Measurements from ENCODE around the gene BCL2L11. TPM values are rescaled to one million over a fixed set of nuclear protein-coding genes. Genes with fewer than 3 reads are reported as not detected.

Gene BCL2L11
- total and polyA plus RNA-seq, 2 donors (not counting 3 experiments of a cell fraction or from before 2014, with no cell fraction given) = 12.9 to 26.6 TPM

DNA sequence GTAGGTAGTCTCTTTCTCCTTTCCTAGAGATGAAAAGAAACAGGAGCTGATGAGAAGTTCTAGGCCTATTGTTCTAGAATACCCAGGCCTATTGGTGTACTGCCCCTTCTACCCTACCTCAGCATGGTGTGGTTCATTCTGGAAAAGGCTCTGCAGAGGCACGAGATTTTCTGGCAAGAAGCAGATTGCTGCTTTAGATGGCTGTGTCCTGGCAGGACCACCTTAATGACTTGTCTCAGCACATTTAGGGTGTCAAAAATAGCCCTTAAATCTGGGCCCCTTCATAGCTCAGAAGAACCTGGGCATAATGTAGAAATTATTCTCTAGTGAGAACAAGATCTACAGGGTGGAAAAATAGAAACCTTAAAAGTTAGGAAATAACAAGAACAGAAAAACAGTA, 87.9 kb downstream of the BCL2L11 start:
- Histone ChIP-seq H3K27ac (ENCODE audit: insufficient read depth, low read depth, low read length) (no peak overlapping the region), H3K4me1 (ENCODE audit: control insufficient read depth, extremely low read depth, insufficient read depth, low read length) (no peaks in the 10 kb centered on the region), H4K20me1 (replicated peaks; ENCODE audit: control insufficient read depth, extremely low read depth, insufficient read depth, low read length) (no peaks in the 10 kb centered on the region), H3K9me3 (replicated peaks; ENCODE audit: control insufficient read depth, insufficient read depth, low read length) (no peaks in the 10 kb centered on the region), H2AFZ (ENCODE audit: low read depth, low read length) (no peak overlapping the region), H3K4me3 (replicated peaks in 1 of 3; ENCODE audit: insufficient read depth in 1 of 3, low read depth in 1 of 3, low read length in 3 of 3) (no peak overlapping the region), H3K9me1 (replicated peaks; ENCODE audit: control insufficient read depth, extremely low read depth, insufficient read depth, low read length) (peaks cover 2% of the 10 kb centered on the region), H3K9ac (replicated peaks; ENCODE audit: extremely low read depth, insufficient read depth, low read length) (no peak overlapping the region), H3K36me3 (ENCODE audit: control insufficient read depth in 2 of 2, extremely low read depth in 1 of 2, insufficient read depth in 2 of 2, low read length in 2 of 2) (peaks cover 0 to 1% of the 10 kb centered on the region in 2 experiments), H3K27me3 (ENCODE audit: control insufficient read depth in 2 of 2, insufficient read depth in 2 of 2, low read length in 2 of 2) (no peaks in the 10 kb centered on the region), H3K4me2 (ENCODE audit: insufficient read depth, low read length) (no peak overlapping the region), H3K79me2 (ENCODE audit: control insufficient read depth, insufficient read depth, low read length) (no peaks in the 10 kb centered on the region)
- ChIA-PET CTCF (no interaction called here), POLR2A (no interaction called here)
- DNase-seq (ENCODE audit: low read depth, low spot score) (no peak), FAIRE-seq (no peak)
- TF ChIP-seq FOS (IDR thresholded peaks at IDR 0.05; ENCODE audit: borderline replicate concordance, insufficient read depth, low read length) (no peak), GATA2 (IDR thresholded peaks at IDR 0.05; ENCODE audit: insufficient read depth, insufficient read length, low read depth, low read length) (no peak), POLR2A (IDR thresholded peaks at IDR 0.05; ENCODE audit: low read depth, low read length) (no peak), JUN (IDR thresholded peaks at IDR 0.05; ENCODE audit: borderline replicate concordance, insufficient read depth, insufficient read length, low read depth) (no peak), POLR2AphosphoS5 (IDR thresholded peaks at IDR 0.05; ENCODE audit: insufficient read depth, low read depth, low read length) (no peak)
- TF ChIP-seq, protein P1, sequence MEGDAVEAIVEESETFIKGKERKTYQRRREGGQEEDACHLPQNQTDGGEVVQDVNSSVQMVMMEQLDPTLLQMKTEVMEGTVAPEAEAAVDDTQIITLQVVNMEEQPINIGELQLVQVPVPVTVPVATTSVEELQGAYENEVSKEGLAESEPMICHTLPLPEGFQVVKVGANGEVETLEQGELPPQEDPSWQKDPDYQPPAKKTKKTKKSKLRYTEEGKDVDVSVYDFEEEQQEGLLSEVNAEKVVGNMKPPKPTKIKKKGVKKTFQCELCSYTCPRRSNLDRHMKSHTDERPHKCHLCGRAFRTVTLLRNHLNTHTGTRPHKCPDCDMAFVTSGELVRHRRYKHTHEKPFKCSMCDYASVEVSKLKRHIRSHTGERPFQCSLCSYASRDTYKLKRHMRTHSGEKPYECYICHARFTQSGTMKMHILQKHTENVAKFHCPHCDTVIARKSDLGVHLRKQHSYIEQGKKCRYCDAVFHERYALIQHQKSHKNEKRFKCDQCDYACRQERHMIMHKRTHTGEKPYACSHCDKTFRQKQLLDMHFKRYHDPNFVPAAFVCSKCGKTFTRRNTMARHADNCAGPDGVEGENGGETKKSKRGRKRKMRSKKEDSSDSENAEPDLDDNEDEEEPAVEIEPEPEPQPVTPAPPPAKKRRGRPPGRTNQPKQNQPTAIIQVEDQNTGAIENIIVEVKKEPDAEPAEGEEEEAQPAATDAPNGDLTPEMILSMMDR (IDR thresholded peaks at IDR 0.05; ENCODE audit: extremely low read depth in 1 of 2, insufficient read depth in 1 of 2, low read depth in 1 of 2, low read length in 2 of 2) = no peak
- TF ChIP-seq, protein P2, sequence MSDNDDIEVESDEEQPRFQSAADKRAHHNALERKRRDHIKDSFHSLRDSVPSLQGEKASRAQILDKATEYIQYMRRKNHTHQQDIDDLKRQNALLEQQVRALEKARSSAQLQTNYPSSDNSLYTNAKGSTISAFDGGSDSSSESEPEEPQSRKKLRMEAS (IDR thresholded peaks at IDR 0.05; ENCODE audit: insufficient read depth, insufficient read length) = no peak
- dilution Hi-C loops (cut with MboI; ENCODE audit: extremely low pct_ligation_motif_present, low sequenced_read_pairs) = no loop called here
- no TSS peak for BruUV-seq (replicated peaks)
- intact Hi-C loops (cut with micrococcal nuclease) = no loop called here
